Measurements from ENCODE around the gene PTPRD.
"Not testable (repeated sequence)": the region's sequence is repeated elsewhere in the genome, so short reads cannot be mapped to it uniquely, and the experiment has no call there.

The PTPRD gene

GRCh38 chr9:9142001-9142400 lies 1470.8 kb downstream of the PTPRD start:
- no peak for DNase-seq (ENCODE audit: low read depth)

DNA sequence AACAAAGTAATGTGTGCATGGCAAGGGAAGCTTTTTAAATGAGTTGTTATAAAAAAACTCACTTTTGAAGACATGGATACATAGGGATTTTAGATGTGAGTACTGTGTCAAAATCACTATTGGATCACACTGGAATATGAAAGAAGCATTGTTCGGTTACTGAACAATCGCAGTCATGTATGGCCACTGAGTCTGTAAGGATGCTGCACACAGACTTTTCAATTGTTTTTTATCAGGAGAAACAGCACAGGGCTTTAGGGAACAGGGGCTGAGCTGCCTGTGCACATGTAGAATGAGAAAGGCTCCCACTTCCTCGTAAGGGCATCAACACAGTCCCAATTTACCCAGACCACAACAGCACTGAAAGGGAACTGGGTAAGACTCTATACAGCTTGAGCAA lies 1479.3 kb downstream of the PTPRD start:
- DNase-seq (ENCODE audit: low read depth): no peak

GRCh38 chr9:9124616-9125015 lies 1488.2 kb downstream of the PTPRD start:
- DNase-seq (ENCODE audit: low read depth): no peak

- no peak for DNase-seq (ENCODE audit: low read depth)
Observed at GRCh38 chr9:9122230-9122875, 1490.4 kb downstream of the PTPRD start.

- no peak for DNase-seq (ENCODE audit: low read depth)
Observed at GRCh38 chr9:9117866-9118265, 1494.9 kb downstream of the PTPRD start.

DNA sequence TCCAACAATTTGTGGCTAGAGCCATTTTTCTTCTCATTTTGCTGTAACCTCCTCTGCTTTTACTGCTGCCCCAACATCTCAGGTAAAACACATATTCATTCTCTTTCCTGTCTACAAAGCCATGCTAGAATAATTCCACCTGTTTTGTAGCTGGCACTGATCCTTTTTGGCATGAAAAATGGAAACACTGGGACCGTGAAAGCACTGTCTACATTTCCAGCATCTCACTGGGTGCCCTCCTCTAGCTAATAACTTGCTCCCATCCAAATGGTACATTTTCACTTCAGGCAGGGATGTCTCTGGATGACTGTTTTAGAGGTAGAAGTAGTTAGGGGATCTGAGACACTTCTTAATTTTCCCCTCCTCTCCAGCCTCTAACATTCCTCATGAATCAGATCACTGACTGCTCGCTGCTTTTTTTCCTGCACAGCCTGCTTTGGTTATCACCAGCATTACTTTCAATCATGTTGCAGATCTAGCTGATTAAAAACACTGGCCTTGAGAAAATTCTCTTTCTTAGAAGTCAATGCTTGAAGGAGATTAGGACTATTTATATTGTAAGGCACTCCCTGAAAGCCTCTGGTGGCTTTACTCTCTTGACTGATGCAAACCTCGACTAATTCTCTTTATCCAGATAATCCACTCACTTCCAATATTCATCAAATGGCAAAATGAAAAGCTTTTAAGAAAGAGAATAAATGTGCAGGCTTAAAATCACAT lies 1500.6 kb downstream of the PTPRD start:
- DNase-seq (ENCODE audit: low read depth): no peak

DNA sequence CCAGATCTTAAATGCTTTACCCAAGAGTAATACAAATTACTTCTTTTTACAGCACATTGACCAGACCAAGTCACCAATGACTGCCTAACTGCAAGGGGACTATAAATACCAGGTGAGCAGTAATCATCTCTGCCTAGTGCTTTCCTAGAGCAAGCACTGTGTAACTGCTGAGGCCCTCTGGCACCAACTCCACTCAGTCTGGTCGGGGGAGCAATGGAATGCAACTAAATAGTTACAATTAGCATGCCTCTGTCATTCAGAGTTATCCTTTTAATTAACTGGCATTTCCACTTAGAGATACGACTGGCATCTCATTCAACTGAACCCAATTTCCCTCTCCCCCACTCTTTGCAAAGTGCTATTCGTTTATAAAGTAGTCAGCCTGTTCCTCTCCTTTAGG lies 1504.2 kb downstream of the PTPRD start:
- DNase-seq (ENCODE audit: low read depth): no peak

DNA sequence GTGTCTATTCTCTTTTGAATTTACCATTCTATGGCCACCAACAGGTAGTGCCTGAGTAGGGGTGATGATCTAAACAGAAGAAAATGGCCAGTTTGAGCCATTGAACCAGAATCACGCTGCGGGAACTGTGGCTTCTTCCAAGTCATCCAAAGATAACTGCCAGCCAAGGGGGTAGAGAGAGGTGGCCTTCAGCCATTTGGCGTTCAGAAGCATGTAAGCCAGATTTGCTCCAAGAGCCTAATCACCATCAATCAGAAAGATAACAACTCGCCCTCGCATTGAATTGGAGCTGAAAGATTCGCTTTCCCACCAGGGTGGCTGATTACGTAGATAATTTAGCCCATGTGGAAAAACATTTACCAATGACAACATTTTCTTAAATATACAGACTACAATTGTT lies 1510.5 kb downstream of the PTPRD start:
- no peak for DNase-seq (ENCODE audit: low read depth)

DNA sequence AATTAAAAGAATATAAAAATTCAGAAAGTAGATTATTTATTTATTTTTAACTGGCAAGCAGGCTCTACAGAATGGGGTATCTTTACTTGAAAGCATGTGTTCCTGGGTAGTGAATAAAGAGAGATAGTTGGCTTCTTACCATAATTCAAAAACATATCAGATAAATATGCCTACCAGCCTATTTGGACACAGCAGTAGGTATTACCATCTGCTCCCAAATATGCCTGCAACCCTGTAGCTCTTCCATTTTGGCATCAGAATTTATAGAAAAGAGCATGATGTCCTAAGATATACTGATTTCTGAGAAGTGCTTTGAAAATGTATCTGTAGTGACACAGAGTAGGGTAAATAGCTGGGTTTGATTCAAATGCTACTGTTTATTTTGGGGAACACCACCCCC lies 1512.7 kb downstream of the PTPRD start:
- no peak for DNase-seq (ENCODE audit: low read depth)

DNA sequence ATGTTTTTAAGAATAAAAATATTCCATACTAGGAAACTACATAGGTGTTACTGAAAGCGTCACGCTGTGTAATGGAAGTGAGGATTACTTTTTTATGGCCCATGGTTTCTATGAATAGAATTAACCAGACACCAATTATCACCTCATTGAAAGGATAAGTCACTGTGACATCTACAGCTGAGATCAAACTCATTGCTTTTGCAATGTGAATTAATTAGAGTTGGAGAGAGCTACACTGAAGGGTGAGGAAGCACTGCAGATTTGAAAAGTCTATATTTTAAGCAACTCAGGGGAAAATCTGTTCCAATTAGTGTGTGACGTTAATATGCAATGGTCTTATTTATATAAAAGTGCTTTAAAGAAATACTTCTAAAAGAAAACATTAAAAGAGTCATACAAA lies 1513.2 kb downstream of the PTPRD start:
- no peak for DNase-seq (ENCODE audit: low read depth)

DNA sequence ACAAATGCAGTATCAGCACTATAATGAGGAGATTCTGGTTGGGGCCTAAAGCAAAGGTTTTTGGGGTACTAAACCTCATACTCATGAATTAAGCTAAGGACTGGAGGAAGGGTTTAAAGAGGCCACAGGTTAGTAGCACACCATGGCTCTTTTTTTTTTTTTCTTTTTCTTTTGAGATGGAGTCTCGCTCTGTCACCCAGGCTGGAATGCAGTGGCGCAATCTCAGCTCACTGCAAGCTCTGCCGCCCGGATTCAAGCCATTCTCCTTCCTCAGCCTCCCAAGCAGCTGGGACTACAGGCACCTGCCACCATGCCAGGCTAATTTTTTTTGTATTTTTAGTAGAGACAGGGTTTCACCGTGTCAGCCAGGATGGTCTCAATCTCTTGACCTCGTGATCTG lies 1515.5 kb downstream of the PTPRD start:
- not testable (repeated sequence) for DNase-seq (ENCODE audit: low read depth)

DNA sequence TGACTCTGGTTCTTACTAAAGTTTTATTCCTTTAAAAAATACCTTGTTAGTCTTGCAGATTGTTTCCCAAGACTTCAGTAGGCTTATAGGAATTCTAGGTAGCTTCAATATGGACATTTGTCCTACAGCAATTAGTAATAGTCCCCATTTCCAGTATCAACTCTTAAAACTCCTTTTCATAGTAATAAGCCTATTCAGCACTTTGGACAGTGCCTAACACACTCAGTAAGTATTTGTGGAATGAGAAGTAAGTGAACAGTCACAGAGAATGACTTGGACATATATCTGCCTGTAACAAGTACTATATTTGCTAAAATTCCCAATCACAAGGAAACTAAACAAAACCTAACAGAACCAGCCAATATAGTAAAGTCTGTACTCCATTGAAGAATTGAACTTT lies 1521.4 kb downstream of the PTPRD start:
- DNase-seq (ENCODE audit: low read depth): no peak

- no peak for DNase-seq (ENCODE audit: low read depth)
Observed at GRCh38 chr9:9079473-9079872, 1533.3 kb downstream of the PTPRD start.

- no peak for DNase-seq (ENCODE audit: low read depth)
Observed at GRCh38 chr9:9078301-9078700, 1534.5 kb downstream of the PTPRD start.

DNA sequence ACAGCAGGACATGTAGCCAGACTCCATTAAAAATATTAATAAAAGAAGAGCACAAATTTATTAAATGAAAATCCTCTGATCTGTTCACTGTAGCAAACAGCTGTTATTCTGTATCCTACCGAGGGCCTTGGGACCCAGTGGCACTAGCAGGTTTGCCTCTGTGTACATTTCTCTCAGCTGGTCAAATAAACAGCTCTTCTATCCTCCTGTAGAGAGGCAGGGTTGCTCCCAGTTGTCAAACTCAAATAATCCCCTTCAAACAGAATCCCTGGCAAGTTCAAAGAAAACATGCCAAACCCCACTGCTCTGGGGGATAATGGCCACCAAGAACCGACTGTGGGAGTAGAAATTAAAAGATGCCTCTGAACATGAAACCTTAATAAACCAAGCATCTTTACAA lies 1551.2 kb downstream of the PTPRD start:
- DNase-seq (ENCODE audit: low read depth): no peak

DNA sequence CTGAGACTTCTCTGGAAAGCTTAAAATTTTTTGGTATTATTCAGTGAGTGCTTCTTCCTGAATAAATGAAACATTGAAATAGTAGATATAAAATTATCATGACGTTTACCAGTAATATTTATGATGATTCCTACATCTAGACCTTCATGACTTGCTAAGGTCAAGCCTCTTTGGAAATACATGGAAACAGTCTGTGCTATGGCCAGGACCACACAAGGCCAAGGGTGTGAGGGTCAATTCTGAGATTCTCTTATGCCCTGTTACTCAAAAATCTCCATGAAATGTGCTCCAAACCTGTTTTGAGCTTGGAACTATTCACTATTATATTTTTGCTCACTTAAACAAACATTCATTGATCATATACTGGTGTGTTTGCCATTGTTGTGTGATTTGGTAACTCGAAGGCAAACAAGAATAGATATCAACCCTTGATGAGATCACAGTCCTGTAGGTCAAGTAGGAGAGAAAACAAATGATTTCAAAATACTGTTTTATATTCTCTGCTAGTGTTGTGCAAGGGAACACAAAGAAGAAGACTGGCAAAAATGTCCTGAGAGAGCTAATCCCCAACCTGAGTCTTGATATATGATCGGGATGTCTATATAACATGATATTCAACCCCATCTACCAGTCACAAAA lies 1558.3 kb downstream of the PTPRD start:
- no peak for DNase-seq (ENCODE audit: low read depth)

GRCh38 chr9:9045572-9045971 lies 1567.2 kb downstream of the PTPRD start:
- DNase-seq (ENCODE audit: low read depth): no peak

DNA sequence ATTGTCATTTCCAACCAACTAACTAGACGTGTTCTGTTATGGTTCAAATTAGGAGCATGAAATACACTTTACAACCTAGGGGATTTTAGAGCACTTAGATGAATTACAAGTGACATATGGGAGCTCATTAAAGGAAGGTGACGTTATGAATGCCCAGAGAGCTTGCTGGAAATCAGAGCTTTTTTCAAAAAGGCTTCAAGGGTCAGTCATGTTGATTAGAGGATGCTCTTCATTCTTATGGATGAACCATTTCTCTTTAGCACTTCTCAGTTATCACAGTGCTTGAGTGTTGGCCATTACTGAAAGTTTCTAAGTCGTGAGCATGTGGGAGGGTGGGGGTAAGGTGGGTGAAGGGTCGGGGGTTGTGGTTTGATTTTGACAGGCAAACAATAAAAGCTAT lies 1567.7 kb downstream of the PTPRD start:
- DNase-seq (ENCODE audit: low read depth): no peak

- not testable (repeated sequence) for DNase-seq (ENCODE audit: low read depth)
Observed at GRCh38 chr9:9043788-9044187, 1569.0 kb downstream of the PTPRD start.

- no peak for DNase-seq (ENCODE audit: low read depth)
Observed at GRCh38 chr9:9041756-9042155, 1571.0 kb downstream of the PTPRD start.

- DNase-seq (ENCODE audit: low read depth): no peak
Observed at GRCh38 chr9:9033022-9033421, 1579.8 kb downstream of the PTPRD start.

DNA sequence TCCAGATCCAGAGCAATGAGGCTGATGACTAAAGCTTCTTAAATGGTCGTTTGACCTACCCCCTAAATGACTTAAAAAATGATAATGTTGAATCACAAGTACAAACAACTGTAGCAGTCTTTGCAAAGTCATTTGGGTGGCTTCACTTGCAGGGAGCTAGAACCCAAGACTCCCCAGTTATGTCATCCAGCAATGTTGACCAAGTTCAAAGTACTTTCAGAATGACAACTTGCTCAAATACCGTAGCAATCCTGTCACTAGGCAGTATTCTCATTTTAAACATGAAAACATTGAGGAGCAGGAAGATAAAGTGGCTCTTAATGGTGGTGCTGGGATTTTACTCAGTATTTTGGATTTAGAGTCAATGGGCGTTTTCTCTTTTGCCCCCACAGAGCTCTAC lies 1596.2 kb downstream of the PTPRD start:
- DNase-seq (ENCODE audit: low read depth): no peak

DNA sequence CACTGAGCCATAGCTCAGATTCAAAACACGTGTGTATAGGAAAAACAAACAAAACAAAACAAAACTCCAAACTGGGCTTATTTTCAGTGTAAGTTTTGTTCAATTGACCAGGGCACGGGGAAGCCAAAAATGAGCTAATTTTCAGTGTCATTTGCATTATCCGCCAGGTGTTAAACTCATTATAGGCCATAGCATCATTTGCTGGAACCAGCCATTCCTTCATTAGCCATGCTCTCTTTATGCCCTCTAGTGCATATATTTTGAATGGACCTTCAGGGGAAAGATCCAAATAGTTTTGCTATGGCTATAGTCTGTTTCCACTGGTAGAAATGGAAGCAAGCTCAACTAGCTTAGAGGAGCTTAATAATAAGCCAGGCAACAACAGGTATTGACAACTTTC lies 1608.0 kb downstream of the PTPRD start:
- DNase-seq (ENCODE audit: low read depth): no peak

Measured in EH (cell line).